Thyroid gland (tissue), 4 donors: ENCODE results near the gene ISM1. TPM values are rescaled to one million over a fixed set of nuclear protein-coding genes. Genes with fewer than 3 reads are reported as not detected.

Experiments
- DNase-seq, 2 donors: peaks; one replicate each; pipeline ENCODE4 v3.0.0-alpha.2; 2019
- H3K27ac ChIP-seq, 3 donors: fragments of 200-600 bp; sonication (generic); 1 replicate in 2 of 3; 2 replicates in 1 of 3; pipeline ENCODE4 v1.5.1; 2016 to 2019; ENCODE audit warnings: mild to moderate bottlenecking in 1 of 3, moderate library complexity in 1 of 3
- H3K27me3 ChIP-seq: fragments of 200-600 bp; sonication (generic); one replicate; pipeline ENCODE4 v1.5.1; 2019
- H3K36me3 ChIP-seq, 2 donors: fragments of 200-600 bp; sonication (generic); one replicate each; pipeline ENCODE4 v1.5.1; 2016 to 2019
- H3K4me1 ChIP-seq, 2 donors: fragments of 200-600 bp; sonication (generic); one replicate each; pipeline ENCODE4 v1.5.1; 2017 to 2019
- H3K4me3 ChIP-seq, 3 donors: fragments of 200-600 bp; sonication (generic); replicated peaks in 1 of 3; 1 replicate in 2 of 3; 2 replicates in 1 of 3; pipeline ENCODE4 v1.5.1; 2016; ENCODE audit warnings: mild to moderate bottlenecking in 1 of 3
- H3K9me3 ChIP-seq: fragments of 200-600 bp; sonication (generic); one replicate; pipeline ENCODE4 v1.5.1; 2017
- CTCF ChIP-seq, 6 experiments: fragments of 200-600 bp in 3 of 6; fragments of 450-650 bp in 3 of 6; sonication (generic) in 3 of 6; IDR thresholded peaks; one replicate each; pipeline ENCODE4 v1.5.1; 2016 to 2019; ENCODE audit warnings: antibody characterized with exemption in 6 of 6, mild to moderate bottlenecking in 2 of 6, inconsistent platforms in 1 of 6, moderate library complexity in 1 of 6
- POLR2A ChIP-seq, 2 donors: fragments of 450-650 bp; IDR thresholded peaks; one replicate each; pipeline ENCODE4 v1.6.1; 2017; ENCODE audit warnings: antibody characterized with exemption in 2 of 2, mild to moderate bottlenecking in 2 of 2, moderate library complexity in 1 of 2
- WGBS, 2 donors: methylation state at CpG; one replicate each; pipeline ENCODE4 v1.1.5; 2017; 5-methylcytosine and 5-hydroxymethylcytosine counted together
- intact Hi-C: fragments of 100-400 bp; cut with DNase I; formaldehyde crosslinking; loops from one replicate; pipeline ENCODE4 v1.15.1; 2023
- total RNA-seq, 4 donors: library from RNA; depleted of rRNA; stranded (reverse); fragments of >200 nt; gene quantifications; one replicate each; pipeline ENCODE4 v1.2.3, GENCODE V29; 2016

The ISM1 gene
- total RNA-seq, 4 donors from 2014 or later, result 77.5 to 98.4 (median 83.7) TPM

- DNase-seq, result no peak
- WGBS, 2 donors, result 71 to 93% methylated on average over 4 of the region's 4 CpGs
- no peaks in the 10 kb centered on the region for H3K27me3 ChIP-seq
- H3K9me3 ChIP-seq, result no peaks in the 10 kb centered on the region
- no peak overlapping the region for H3K27ac ChIP-seq
- TF ChIP-seq CTCF (IDR thresholded peaks at IDR 0.05) (no peak), POLR2A (IDR thresholded peaks at IDR 0.05) (no peak)
- no peak overlapping the region for H3K4me3 ChIP-seq
- peaks cover 34 to 49% of the 10 kb centered on the region in 2 donors for H3K36me3 ChIP-seq
- intact Hi-C loops, result loop anchor here (10.0 kb wide), 1 partner anchor 171 kb away; no protein-coding TSS in a partner anchor
- H3K4me1 ChIP-seq, result no peaks in the 10 kb centered on the region
Observed at GRCh38 chr20:13296070-13296469, 75.0 kb downstream of the ISM1 start.

DNA sequence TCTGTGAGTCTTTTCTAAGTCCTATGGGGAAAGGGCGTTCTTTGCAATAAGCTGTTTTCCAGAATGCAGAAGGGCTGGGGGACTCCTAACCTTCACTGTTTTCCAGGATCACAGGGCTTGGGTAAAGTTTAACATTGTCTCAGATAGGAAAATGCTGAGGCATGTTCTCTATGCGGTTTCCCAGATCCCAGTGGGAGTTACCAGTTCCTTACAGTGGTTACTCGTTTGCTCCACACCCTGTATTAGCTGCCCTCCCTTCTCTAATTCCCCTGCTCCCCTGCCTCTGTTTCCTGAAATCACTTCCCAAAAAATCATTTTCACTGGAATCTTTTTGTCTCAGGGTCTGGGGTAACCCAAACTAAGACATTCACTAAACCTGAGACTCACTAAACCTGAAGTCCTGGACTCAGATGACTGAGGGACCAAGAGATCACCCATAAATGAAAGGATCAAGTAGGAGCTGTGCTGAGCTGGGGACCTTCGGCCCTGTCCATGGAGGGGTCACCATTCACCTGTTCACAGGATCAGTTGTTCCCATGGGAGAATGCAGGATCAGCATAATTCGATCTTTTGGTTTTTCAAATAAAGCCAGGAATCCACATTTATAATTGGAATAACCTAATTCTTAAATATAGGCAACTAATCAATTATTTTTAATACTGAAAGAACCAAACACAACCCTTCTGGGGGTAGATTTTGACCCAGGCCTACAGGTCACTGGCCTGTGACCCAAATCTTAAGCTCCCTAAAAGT lies 76.2 kb downstream of the ISM1 start:
- TF ChIP-seq POLR2A (IDR thresholded peaks at IDR 0.05), result no peak
- no peak for TF ChIP-seq CTCF (IDR thresholded peaks at IDR 0.05)
- Histone ChIP-seq H3K4me1 (no peaks in the 10 kb centered on the region), H3K4me3 (no peak overlapping the region), H3K27me3 (no peaks in the 10 kb centered on the region), H3K36me3 (peaks cover 29 to 39% of the 10 kb centered on the region in 2 donors), H3K9me3 (no peaks in the 10 kb centered on the region), H3K27ac (no peak overlapping the region)
- 89% methylated on average over 5 of the region's 5 CpGs for WGBS, 2 donors
- intact Hi-C loops, result loop anchor here (10.0 kb wide), 1 partner anchor 173 kb away; no protein-coding TSS in a partner anchor
- no peak for DNase-seq

GRCh38 chr20:13298692-13299373 lies 77.8 kb downstream of the ISM1 start:
- intact Hi-C loops, result loop anchor here (10.0 kb wide), 1 partner anchor 174 kb away; no protein-coding TSS in a partner anchor
- no peaks in the 10 kb centered on the region for H3K27me3 ChIP-seq
- no peak for DNase-seq

GRCh38 chr20:13299401-13299800 lies 78.3 kb downstream of the ISM1 start:
- Histone ChIP-seq H3K4me1 (no peaks in the 10 kb centered on the region), H3K9me3 (no peaks in the 10 kb centered on the region), H3K4me3 (no peak overlapping the region), H3K27me3 (no peaks in the 10 kb centered on the region), H3K27ac (no peak overlapping the region), H3K36me3 (peaks cover 24 to 28% of the 10 kb centered on the region in 2 donors)
- DNase-seq, result no peak
- WGBS, 2 donors, result 95% methylated on average over 18 of the region's 18 CpGs
- no peak for TF ChIP-seq CTCF (IDR thresholded peaks at IDR 0.05)
- no peak for TF ChIP-seq POLR2A (IDR thresholded peaks at IDR 0.05)
- intact Hi-C loops, result loop anchor here (10.0 kb wide), 1 partner anchor 175 kb away; no protein-coding TSS in a partner anchor

More at GRCh38 chr20:13298692-13299373, 77.8 kb downstream of the ISM1 start:
- WGBS, 2 donors, result 87 to 90% methylated on average over 23 to 24 of the region's 29 CpGs
- no peak overlapping the region for H3K4me3 ChIP-seq
- H3K36me3 ChIP-seq, result peaks cover 25 to 34% of the 10 kb centered on the region in 2 donors
- H3K4me1 ChIP-seq, result no peaks in the 10 kb centered on the region
- H3K27ac ChIP-seq, result no peak overlapping the region
- H3K9me3 ChIP-seq, result no peaks in the 10 kb centered on the region
- TF ChIP-seq POLR2A (IDR thresholded peaks at IDR 0.05), result no peak
- TF ChIP-seq CTCF (IDR thresholded peaks at IDR 0.05), result no peak

DNA sequence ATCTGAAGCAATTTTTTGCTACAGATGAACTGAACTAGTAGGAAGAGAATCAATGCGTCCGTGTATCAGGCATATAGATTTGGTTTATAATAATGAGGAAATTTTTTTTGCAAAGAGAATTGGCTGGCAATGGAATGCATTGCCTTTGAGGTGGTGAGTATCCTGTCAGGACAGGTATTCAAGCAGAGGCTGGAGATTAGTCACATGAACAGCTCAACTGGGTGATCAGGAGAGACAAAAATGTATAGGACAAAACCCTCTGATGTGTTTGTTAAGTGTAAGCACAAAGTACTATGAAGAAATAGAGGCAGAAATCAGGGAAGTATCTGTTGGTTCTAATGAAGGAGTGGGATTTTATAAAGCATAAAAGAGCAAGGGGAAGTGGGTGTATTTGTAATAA lies 80.5 kb downstream of the ISM1 start:
- DNase-seq, result no peak
- Histone ChIP-seq H3K4me3 (no peak overlapping the region), H3K9me3 (no peaks in the 10 kb centered on the region), H3K27ac (no peak overlapping the region), H3K27me3 (no peaks in the 10 kb centered on the region), H3K4me1 (no peaks in the 10 kb centered on the region), H3K36me3 (peaks cover 15 to 21% of the 10 kb centered on the region in 2 donors)
- intact Hi-C loops, result no loop called here
- TF ChIP-seq POLR2A (IDR thresholded peaks at IDR 0.05), result no peak
- no peak for TF ChIP-seq CTCF (IDR thresholded peaks at IDR 0.05)
- 96 to 97% methylated on average over 2 of the region's 2 CpGs for WGBS, 2 donors
